G401.6 (cell line): Measurements from ENCODE around the gene PKP2.

Source experiments
- FAIRE-seq: peaks from 2 replicates; lab custom pipeline; 2012; peaks lifted over from hg19 to GRCh38; lab: Jason Lieb, UNC

The PKP2 gene

GRCh38 chr12:32896432-32897280, at the start of gene PKP2:
Gene PKP2, minus strand, starts transcription at chr12:32896777. Its CDS starts 46 bp downstream, at chr12:32896731.
- no peak for FAIRE-seq

GRCh38 chr12:32944195-32944594, 47.6 kb upstream of the PKP2 start:
- no peak for FAIRE-seq

GRCh38 chr12:32939801-32940200, 43.2 kb upstream of the PKP2 start:
- FAIRE-seq, result no peak

GRCh38 chr12:32926963-32927362, 30.4 kb upstream of the PKP2 start:
- FAIRE-seq, result no peak

- FAIRE-seq, result no peak
These were observed 29.8 kb upstream of the PKP2 start for GRCh38 chr12:32926356-32926755.

- no peak for FAIRE-seq
These were observed 26.1 kb upstream of the PKP2 start for GRCh38 chr12:32922546-32923297.

- FAIRE-seq, result no peak
These were observed 24.8 kb upstream of the PKP2 start for GRCh38 chr12:32921397-32921796.

GRCh38 chr12:32920506-32921085, 24.0 kb upstream of the PKP2 start:
- FAIRE-seq, result no peak

- FAIRE-seq, result peak; percentile 15
These were observed 22.6 kb upstream of the PKP2 start for GRCh38 chr12:32918890-32919801.

- no peak for FAIRE-seq
These were observed 20.6 kb upstream of the PKP2 start for GRCh38 chr12:32917094-32917611.

- FAIRE-seq, result no peak
These were observed 11.4 kb upstream of the PKP2 start for GRCh38 chr12:32907898-32908476.

GRCh38 chr12:32907166-32907565, 10.6 kb upstream of the PKP2 start:
- no peak for FAIRE-seq

- FAIRE-seq, result no peak
These were observed 10.0 kb upstream of the PKP2 start for GRCh38 chr12:32906399-32907165.

GRCh38 chr12:32903763-32904162, 7.2 kb upstream of the PKP2 start:
- no peak for FAIRE-seq

GRCh38 chr12:32903318-32903717, 6.7 kb upstream of the PKP2 start:
- no peak for FAIRE-seq

GRCh38 chr12:32902287-32902997, 5.9 kb upstream of the PKP2 start:
- FAIRE-seq, result no peak

- no peak for FAIRE-seq
These were observed 5.0 kb upstream of the PKP2 start for GRCh38 chr12:32901553-32901952.

GRCh38 chr12:32897687-32898573, 1.4 kb upstream of the PKP2 start:
- FAIRE-seq, result no peak

GRCh38 chr12:32897281-32897610, 669 bp upstream of the PKP2 start:
- no peak for FAIRE-seq
